ENCODE measurements around the gene FGF1. TPM values are rescaled to one million over a fixed set of nuclear protein-coding genes. Genes with fewer than 3 reads are reported as not detected.

Gene FGF1
- polyA plus RNA-seq, 3 donors, result not detected

DNA sequence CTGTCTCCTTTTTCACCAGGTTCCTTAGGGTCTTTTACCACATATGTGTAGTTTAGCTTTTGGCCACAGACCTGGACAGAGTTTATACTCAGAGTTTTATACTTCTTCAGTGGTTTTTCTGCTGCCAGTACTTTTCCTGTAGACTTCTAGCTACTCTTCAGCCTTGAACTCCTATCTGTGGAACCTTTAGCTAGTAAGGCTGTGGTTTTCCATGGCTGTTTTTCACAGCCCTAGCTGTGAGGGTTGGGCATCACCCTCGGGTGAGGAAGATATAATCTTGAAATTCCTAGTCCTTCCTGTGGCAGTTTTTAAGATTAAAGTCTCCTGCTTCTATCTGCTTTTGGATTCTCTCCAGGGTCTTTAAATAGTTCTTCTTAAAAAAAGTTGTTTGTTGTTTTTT, 109.1 kb downstream of the FGF1 start:
- no CpG with 5 or more reads among the region's 1 CpG for WGBS (ENCODE audit: insufficient coverage)
- intact Hi-C loops (cut with micrococcal nuclease), result no loop called here
- no peaks in the 10 kb centered on the region for H4K20me1 ChIP-seq (ENCODE audit: insufficient read depth, low read length)
- H3K4me1 ChIP-seq (ENCODE audit: control insufficient read depth in 1 of 2, insufficient read depth in 2 of 2, low read length in 2 of 2), result peaks cover 18 to 20% of the 10 kb centered on the region in 2 donors
- Mint-ChIP-seq H3K4me3 (no peak overlapping the region), H3K36me3 (no peaks in the 10 kb centered on the region), H3K9me3 (peaks cover 0 to 7% (median 3%) of the 10 kb centered on the region in 7 donors), H3K4me1 (peaks cover 16% of the 10 kb centered on the region), H3K27me3 (ENCODE audit: low read depth in 3 of 3) (peaks cover 0 to 3% (median 1%) of the 10 kb centered on the region in 3 donors), H3K27ac (no peak overlapping the region)
- no peak overlapping the region for H3K4me3 ChIP-seq (replicated peaks in 1 of 3; ENCODE audit: low read depth in 2 of 3, low read length in 3 of 3)
- no peaks in the 10 kb centered on the region for H3K79me2 ChIP-seq (ENCODE audit: insufficient read depth, low read length)
- DNase-seq, result no peak
- no peak overlapping the region for H3K27ac ChIP-seq (ENCODE audit: low read depth in 1 of 2, low read length in 2 of 2)
- no peak overlapping the region for H2AFZ ChIP-seq (ENCODE audit: insufficient read depth, low read depth, low read length, poor library complexity, severe bottlenecking)
- no peaks in the 10 kb centered on the region for H3K9me3 ChIP-seq (replicated peaks in 1 of 2; ENCODE audit: control insufficient read depth in 1 of 2, insufficient read depth in 1 of 2, low read length in 2 of 2)
- TF ChIP-seq, protein P1, sequence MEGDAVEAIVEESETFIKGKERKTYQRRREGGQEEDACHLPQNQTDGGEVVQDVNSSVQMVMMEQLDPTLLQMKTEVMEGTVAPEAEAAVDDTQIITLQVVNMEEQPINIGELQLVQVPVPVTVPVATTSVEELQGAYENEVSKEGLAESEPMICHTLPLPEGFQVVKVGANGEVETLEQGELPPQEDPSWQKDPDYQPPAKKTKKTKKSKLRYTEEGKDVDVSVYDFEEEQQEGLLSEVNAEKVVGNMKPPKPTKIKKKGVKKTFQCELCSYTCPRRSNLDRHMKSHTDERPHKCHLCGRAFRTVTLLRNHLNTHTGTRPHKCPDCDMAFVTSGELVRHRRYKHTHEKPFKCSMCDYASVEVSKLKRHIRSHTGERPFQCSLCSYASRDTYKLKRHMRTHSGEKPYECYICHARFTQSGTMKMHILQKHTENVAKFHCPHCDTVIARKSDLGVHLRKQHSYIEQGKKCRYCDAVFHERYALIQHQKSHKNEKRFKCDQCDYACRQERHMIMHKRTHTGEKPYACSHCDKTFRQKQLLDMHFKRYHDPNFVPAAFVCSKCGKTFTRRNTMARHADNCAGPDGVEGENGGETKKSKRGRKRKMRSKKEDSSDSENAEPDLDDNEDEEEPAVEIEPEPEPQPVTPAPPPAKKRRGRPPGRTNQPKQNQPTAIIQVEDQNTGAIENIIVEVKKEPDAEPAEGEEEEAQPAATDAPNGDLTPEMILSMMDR (IDR thresholded peaks at IDR 0.05), result no peak
- H3K27me3 ChIP-seq (ENCODE audit: control insufficient read depth in 2 of 2, insufficient read depth in 2 of 2, low read length in 2 of 2), result no peaks in the 10 kb centered on the region
- no peak overlapping the region for H3K4me2 ChIP-seq (replicated peaks; ENCODE audit: extremely low read depth, low read length, poor library complexity, severe bottlenecking)
- no peak overlapping the region for H3K9ac ChIP-seq (ENCODE audit: insufficient read depth, low read length, poor library complexity, severe bottlenecking)
- H3K36me3 ChIP-seq (replicated peaks in 1 of 2; ENCODE audit: control insufficient read depth in 1 of 2, insufficient read depth in 2 of 2, low read length in 2 of 2), result no peaks in the 10 kb centered on the region

GRCh38 chr5:142576303-142576702, 109.6 kb downstream of the FGF1 start:
- H3K27ac ChIP-seq (ENCODE audit: low read depth in 1 of 2, low read length in 2 of 2), result no peak overlapping the region
- H3K36me3 Mint-ChIP-seq, result no peaks in the 10 kb centered on the region
- H3K27ac Mint-ChIP-seq, result no peak overlapping the region
- H2AFZ ChIP-seq (ENCODE audit: insufficient read depth, low read depth, low read length, poor library complexity, severe bottlenecking), result no peak overlapping the region
- H3K9me3 Mint-ChIP-seq, result peaks cover 0 to 7% (median 3%) of the 10 kb centered on the region in 7 donors
- no peak for DNase-seq
- no peaks in the 10 kb centered on the region for H3K27me3 ChIP-seq (ENCODE audit: control insufficient read depth in 2 of 2, insufficient read depth in 2 of 2, low read length in 2 of 2)
- no peak overlapping the region for H3K4me3 ChIP-seq (replicated peaks in 1 of 3; ENCODE audit: low read depth in 2 of 3, low read length in 3 of 3)
- H3K9ac ChIP-seq (ENCODE audit: insufficient read depth, low read length, poor library complexity, severe bottlenecking), result no peak overlapping the region
- peaks cover 12% of the 10 kb centered on the region for H3K4me1 Mint-ChIP-seq
- H4K20me1 ChIP-seq (ENCODE audit: insufficient read depth, low read length), result no peaks in the 10 kb centered on the region
- H3K4me3 Mint-ChIP-seq, result no peak overlapping the region
- no peak overlapping the region for H3K4me2 ChIP-seq (replicated peaks; ENCODE audit: extremely low read depth, low read length, poor library complexity, severe bottlenecking)
- intact Hi-C loops (cut with micrococcal nuclease), result no loop called here
- peaks cover 0 to 3% (median 1%) of the 10 kb centered on the region in 3 donors for H3K27me3 Mint-ChIP-seq (ENCODE audit: low read depth in 3 of 3)
- H3K79me2 ChIP-seq (ENCODE audit: insufficient read depth, low read length), result no peaks in the 10 kb centered on the region
- TF ChIP-seq, protein P1 (IDR thresholded peaks at IDR 0.05), result no peak
- no peaks in the 10 kb centered on the region for H3K9me3 ChIP-seq (replicated peaks in 1 of 2; ENCODE audit: control insufficient read depth in 1 of 2, insufficient read depth in 1 of 2, low read length in 2 of 2)
- no CpG with 5 or more reads among the region's 1 CpG for WGBS (ENCODE audit: insufficient coverage)
- peaks cover 18% of the 10 kb centered on the region in 2 donors for H3K4me1 ChIP-seq (ENCODE audit: control insufficient read depth in 1 of 2, insufficient read depth in 2 of 2, low read length in 2 of 2)
- no peaks in the 10 kb centered on the region for H3K36me3 ChIP-seq (replicated peaks in 1 of 2; ENCODE audit: control insufficient read depth in 1 of 2, insufficient read depth in 2 of 2, low read length in 2 of 2)

Data from CD14-positive monocyte (primary cell).